Body of pancreas (tissue), 4 donors: ENCODE data around the gene RNF187.

Experiments
- POLR2A ChIP-seq, 3 donors: fragments of 450-650 bp; IDR thresholded peaks; one replicate each; pipeline ENCODE4 v1.6.1; 2016; ENCODE audit warnings: antibody characterized with exemption in 3 of 3, mild to moderate bottlenecking in 2 of 3
- TF ChIP-seq, protein P1 (sequence below), 7 experiments: fragments of 450-650 bp in 4 of 7; fragments of 200-600 bp in 3 of 7; sonication (generic) in 3 of 7; IDR thresholded peaks; one replicate each; pipeline ENCODE4 v1.5.1; 2016 to 2019; ENCODE audit warnings: antibody characterized with exemption in 7 of 7

DNA sequence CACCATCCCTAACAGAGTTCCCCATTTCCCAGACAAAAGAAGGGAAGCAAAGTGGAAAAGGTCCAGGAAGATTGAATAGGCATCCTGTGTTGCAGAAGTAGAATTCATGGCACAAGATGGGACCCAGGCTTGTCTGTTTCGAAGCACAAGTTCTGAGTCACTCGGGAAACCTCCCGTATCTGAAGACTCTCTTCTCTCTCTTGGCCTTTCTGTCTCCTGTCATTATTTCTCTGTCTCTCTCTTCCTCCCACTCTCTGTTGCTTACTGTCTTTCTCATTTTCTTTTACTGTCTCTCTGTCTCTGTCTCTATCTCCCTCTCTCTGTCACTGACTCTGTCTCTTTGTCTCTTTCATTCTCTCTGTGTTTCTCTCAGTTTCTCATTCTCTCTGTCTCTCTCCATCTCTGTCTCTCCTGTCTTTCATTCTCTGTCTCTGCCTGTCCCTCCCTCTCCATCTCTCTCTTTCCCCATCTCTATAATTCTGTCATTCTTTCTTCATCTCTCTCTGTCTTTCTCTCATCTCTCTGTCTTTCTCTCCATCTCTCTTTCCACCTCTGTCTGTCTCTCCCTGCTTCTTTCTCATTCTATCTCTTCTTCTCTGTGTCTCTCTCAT lies 23.7 kb downstream of the RNF187 start:
- TF ChIP-seq POLR2A (IDR thresholded peaks at IDR 0.05): no peak
- TF ChIP-seq, protein P1, sequence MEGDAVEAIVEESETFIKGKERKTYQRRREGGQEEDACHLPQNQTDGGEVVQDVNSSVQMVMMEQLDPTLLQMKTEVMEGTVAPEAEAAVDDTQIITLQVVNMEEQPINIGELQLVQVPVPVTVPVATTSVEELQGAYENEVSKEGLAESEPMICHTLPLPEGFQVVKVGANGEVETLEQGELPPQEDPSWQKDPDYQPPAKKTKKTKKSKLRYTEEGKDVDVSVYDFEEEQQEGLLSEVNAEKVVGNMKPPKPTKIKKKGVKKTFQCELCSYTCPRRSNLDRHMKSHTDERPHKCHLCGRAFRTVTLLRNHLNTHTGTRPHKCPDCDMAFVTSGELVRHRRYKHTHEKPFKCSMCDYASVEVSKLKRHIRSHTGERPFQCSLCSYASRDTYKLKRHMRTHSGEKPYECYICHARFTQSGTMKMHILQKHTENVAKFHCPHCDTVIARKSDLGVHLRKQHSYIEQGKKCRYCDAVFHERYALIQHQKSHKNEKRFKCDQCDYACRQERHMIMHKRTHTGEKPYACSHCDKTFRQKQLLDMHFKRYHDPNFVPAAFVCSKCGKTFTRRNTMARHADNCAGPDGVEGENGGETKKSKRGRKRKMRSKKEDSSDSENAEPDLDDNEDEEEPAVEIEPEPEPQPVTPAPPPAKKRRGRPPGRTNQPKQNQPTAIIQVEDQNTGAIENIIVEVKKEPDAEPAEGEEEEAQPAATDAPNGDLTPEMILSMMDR (IDR thresholded peaks at IDR 0.05): no peak
